Lower lobe of right lung (tissue), 2 donors: Measurements from ENCODE around the gene ASIC4. TPM values are rescaled to one million over a fixed set of nuclear protein-coding genes. Genes with fewer than 3 reads are reported as not detected.

Experiments
- ATAC-seq, 2 donors: fragments of 200-7000 bp; cut with Tn5 transposase; one replicate each; pipeline ENCODE4 v1.9.1; 2020 to 2022; ENCODE audit warnings: mild to moderate bottlenecking in 2 of 2, moderate library complexity in 2 of 2
- DNase-seq: peaks from one replicate; pipeline ENCODE4 v3.0.0-alpha.2; 2020
- H3K27ac ChIP-seq: fragments of 200-600 bp; one replicate; pipeline ENCODE4 v1.8.0; 2022
- H3K27me3 ChIP-seq: fragments of 200-600 bp; one replicate; pipeline ENCODE4 v1.8.0; 2022; ENCODE audit warnings: low read depth
- H3K36me3 ChIP-seq: fragments of 200-600 bp; one replicate; pipeline ENCODE4 v1.8.0; 2022; ENCODE audit warnings: mild to moderate bottlenecking
- H3K4me1 ChIP-seq: fragments of 200-600 bp; one replicate; pipeline ENCODE4 v1.8.0; 2022
- H3K4me3 ChIP-seq: fragments of 200-600 bp; one replicate; pipeline ENCODE4 v1.8.0; 2022; ENCODE audit warnings: mild to moderate bottlenecking
- H3K9me3 ChIP-seq: fragments of 200-600 bp; one replicate; pipeline ENCODE4 v1.8.0; 2022
- CTCF ChIP-seq: fragments of 200-600 bp; IDR thresholded peaks from one replicate; pipeline ENCODE4 v1.8.0; 2022; ENCODE audit warnings: antibody characterized with exemption, mild to moderate bottlenecking
- intact Hi-C: fragments of 100-400 bp; cut with DNase I; formaldehyde crosslinking; loops from one replicate; pipeline ENCODE4 v1.11.0; 2022
- total RNA-seq: library from RNA; stranded (reverse); fragmentation: NEBNext Ultra II Directional; extraction: Animal tissue kit (Norgen Biotek cat#: 25700); gene quantifications from one replicate; pipeline ENCODE4 v1.2.1, GENCODE V29; 2021
- donor health status: DM: no; HTN: yes; CAD: no; lungs with severe emphysema.

The ASIC4 gene
- total RNA-seq, 1 donor from 2014 or later: 0.53 TPM

- Histone ChIP-seq H3K4me1 (no peaks in the 10 kb centered on the region), H3K27ac (no peak overlapping the region), H3K4me3 (no peak overlapping the region), H3K36me3 (no peaks in the 10 kb centered on the region), H3K9me3 (no peaks in the 10 kb centered on the region), H3K27me3 (peaks cover 12% of the 10 kb centered on the region)
- ATAC-seq: no peak
- no peak for TF ChIP-seq CTCF
- intact Hi-C loops: no loop called here
- DNase-seq: no peak
These were observed 45.7 kb upstream of the ASIC4 start for GRCh38 chr2:219468410-219469185.

GRCh38 chr2:219469186-219469724, 45.0 kb upstream of the ASIC4 start:
- Histone ChIP-seq H3K4me3 (no peak overlapping the region), H3K9me3 (no peaks in the 10 kb centered on the region), H3K27me3 (peaks cover 13% of the 10 kb centered on the region), H3K4me1 (no peaks in the 10 kb centered on the region), H3K36me3 (no peaks in the 10 kb centered on the region), H3K27ac (no peak overlapping the region)
- intact Hi-C loops: no loop called here
- DNase-seq (no peak), ATAC-seq (no peak)
- no peak for TF ChIP-seq CTCF

- DNase-seq: no peak
- H3K27me3 ChIP-seq: peaks cover 19% of the 10 kb centered on the region
- H3K9me3 ChIP-seq: no peaks in the 10 kb centered on the region
- no peaks in the 10 kb centered on the region for H3K36me3 ChIP-seq
- TF ChIP-seq CTCF: no peak
- H3K4me3 ChIP-seq: no peak overlapping the region
- no peaks in the 10 kb centered on the region for H3K4me1 ChIP-seq
- no peak overlapping the region for H3K27ac ChIP-seq
- intact Hi-C loops: no loop called here
- no peak for ATAC-seq
These were observed 43.9 kb upstream of the ASIC4 start for GRCh38 chr2:219470429-219470828.

- H3K27ac ChIP-seq: no peak overlapping the region
- no peaks in the 10 kb centered on the region for H3K36me3 ChIP-seq
- no peak for TF ChIP-seq CTCF
- DNase-seq: no peak
- peaks cover 23% of the 10 kb centered on the region for H3K27me3 ChIP-seq
- no peak overlapping the region for H3K4me3 ChIP-seq
- ATAC-seq: no peak
- no peaks in the 10 kb centered on the region for H3K9me3 ChIP-seq
- no peaks in the 10 kb centered on the region for H3K4me1 ChIP-seq
- intact Hi-C loops: no loop called here
These were observed 42.6 kb upstream of the ASIC4 start for GRCh38 chr2:219471476-219472371.

GRCh38 chr2:219472629-219473187, 41.6 kb upstream of the ASIC4 start:
- intact Hi-C loops: no loop called here
- no peak for ATAC-seq
- no peak for TF ChIP-seq CTCF

More at GRCh38 chr2:219472629-219473187, 41.6 kb upstream of the ASIC4 start:
- Histone ChIP-seq H3K36me3 (no peaks in the 10 kb centered on the region), H3K4me1 (no peaks in the 10 kb centered on the region), H3K27ac (no peak overlapping the region), H3K27me3 (peaks cover 23% of the 10 kb centered on the region), H3K4me3 (no peak overlapping the region), H3K9me3 (no peaks in the 10 kb centered on the region)
- DNase-seq: no peak
